Spinal cord (tissue), 10 donors: ENCODE data around the gene CDS2. TPM values are rescaled to one million over a fixed set of nuclear protein-coding genes. Genes with fewer than 3 reads are reported as not detected.

ENCODE experiments used
- DNase-seq, 6 donors: peaks; one replicate each; pipeline versions ENCODE4 v3.0.0 to v3.0.0-alpha.2; 2013 to 2015; ENCODE audit warnings: low spot score in 6 of 6, low read depth in 4 of 6
- H3K27ac ChIP-seq: one replicate; pipeline ENCODE4 v1.5.1; 2013; ENCODE audit warnings: low read depth, low read length, control low read depth
- H3K27me3 ChIP-seq: one replicate; pipeline ENCODE4 v1.6.1; 2013; ENCODE audit warnings: low read length; ENCODE audit not compliant: control insufficient read depth, insufficient read depth
- H3K36me3 ChIP-seq: one replicate; pipeline ENCODE4 v1.6.1; 2013; ENCODE audit warnings: low read length; ENCODE audit not compliant: control insufficient read depth, insufficient read depth
- H3K4me1 ChIP-seq: one replicate; pipeline ENCODE4 v1.6.1; 2013; ENCODE audit warnings: low read length; ENCODE audit not compliant: control insufficient read depth, insufficient read depth
- H3K4me3 ChIP-seq: one replicate; pipeline ENCODE4 v1.5.1; 2013; ENCODE audit warnings: low read depth, low read length, control low read depth
- H3K9me3 ChIP-seq: one replicate; pipeline ENCODE4 v1.6.1; 2013; ENCODE audit warnings: low read length; ENCODE audit not compliant: control insufficient read depth, insufficient read depth
- WGBS: methylation state at CpG from one replicate; pipeline ENCODE4 v1.1.5; 2013; ENCODE audit warnings: missing lambda C conversion rate; ENCODE audit not compliant: insufficient coverage; 5-methylcytosine and 5-hydroxymethylcytosine counted together
- polyA plus RNA-seq, 2 donors: library from polyadenylated mRNA; unstranded; fragments of 120-200 nt; gene quantifications; one replicate each; pipeline ENCODE4 v1.2.1, GENCODE V29; 2013; ENCODE audit not compliant: insufficient read length in 2 of 2
- total RNA-seq, 2 donors: library from RNA; depleted of rRNA in 1 of 2; stranded (reverse); fragments of 120-200 nt in 1 of 2; fragments of >200 nt in 1 of 2; gene quantifications; one replicate each; pipeline versions ENCODE4 v1.2.3 to v1.2.4, GENCODE V29; 2013 to 2014
- donor health status: healthy.

Gene CDS2
- total and polyA plus RNA-seq, 4 donors, result 38.9 to 103 (median 46.0) TPM

DNA sequence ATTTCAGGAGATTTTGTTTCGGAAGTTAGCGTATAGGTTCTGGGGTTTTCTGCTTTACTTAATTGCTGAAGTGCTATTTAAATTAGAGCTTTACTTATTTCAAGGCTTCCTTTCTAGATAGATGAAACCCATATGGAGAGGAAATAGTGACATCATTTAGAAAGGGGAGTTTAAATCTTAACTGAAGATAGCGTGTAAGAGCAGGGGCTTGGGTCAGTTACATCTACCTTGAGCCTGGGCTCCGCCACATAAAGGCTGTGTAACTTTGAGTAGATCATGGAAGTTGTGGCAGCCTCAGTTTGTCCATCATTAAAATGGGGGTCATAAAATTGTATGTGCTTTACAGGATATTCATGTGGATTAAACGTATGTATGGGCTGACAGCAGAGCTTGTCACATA lies 4.7 kb downstream of the CDS2 start:
- peaks cover 25% of the 10 kb centered on the region for H3K4me1 ChIP-seq
- H3K36me3 ChIP-seq, result peaks cover 11% of the 10 kb centered on the region
- no peaks in the 10 kb centered on the region for H3K9me3 ChIP-seq
- no peaks in the 10 kb centered on the region for H3K27me3 ChIP-seq
- DNase-seq, result no peak
- WGBS, result 100% methylated on average over 1 of the region's 5 CpGs
- H3K27ac ChIP-seq, result no peak overlapping the region
- no peak overlapping the region for H3K4me3 ChIP-seq

DNA sequence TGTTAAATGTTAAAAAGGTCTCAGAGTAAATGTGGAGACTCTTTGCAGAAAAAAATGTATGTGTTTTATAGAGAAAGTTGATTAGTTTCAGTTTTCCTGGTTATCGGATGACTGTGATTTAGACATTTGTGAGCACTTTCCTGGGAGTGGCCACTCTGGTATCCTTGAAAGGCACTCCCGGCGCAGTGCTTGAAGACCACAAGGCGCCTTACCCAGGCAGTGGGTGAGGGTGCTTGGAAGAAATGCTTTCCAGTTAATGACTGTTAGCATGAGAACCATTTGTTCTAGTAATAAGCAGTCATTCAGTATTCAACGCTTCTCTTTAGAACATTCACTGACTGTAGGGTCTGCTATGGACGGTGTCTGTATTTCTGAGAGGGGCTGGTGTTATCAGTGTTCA lies 7.2 kb downstream of the CDS2 start:
- no peak overlapping the region for H3K27ac ChIP-seq
- H3K9me3 ChIP-seq, result no peaks in the 10 kb centered on the region
- peaks cover 12% of the 10 kb centered on the region for H3K4me1 ChIP-seq
- 100% methylated on average over 3 of the region's 6 CpGs for WGBS
- H3K4me3 ChIP-seq, result no peak overlapping the region
- no peak for DNase-seq
- H3K27me3 ChIP-seq, result no peaks in the 10 kb centered on the region
- H3K36me3 ChIP-seq, result peaks cover 11% of the 10 kb centered on the region

- Histone ChIP-seq H3K4me3 (no peak overlapping the region), H3K27ac (peak overlapping the region; percentile 49), H3K36me3 (peaks cover 2% of the 10 kb centered on the region), H3K27me3 (no peaks in the 10 kb centered on the region), H3K4me1 (peaks cover 8% of the 10 kb centered on the region), H3K9me3 (no peaks in the 10 kb centered on the region)
- DNase-seq, result peak in 3 of 6 donors; percentile 9 to 74 (median 46)
- WGBS, result no CpG with 5 or more reads among the region's 4 CpGs
These were observed 8.7 kb downstream of the CDS2 start for GRCh38 chr20:5135363-5136012.

DNA sequence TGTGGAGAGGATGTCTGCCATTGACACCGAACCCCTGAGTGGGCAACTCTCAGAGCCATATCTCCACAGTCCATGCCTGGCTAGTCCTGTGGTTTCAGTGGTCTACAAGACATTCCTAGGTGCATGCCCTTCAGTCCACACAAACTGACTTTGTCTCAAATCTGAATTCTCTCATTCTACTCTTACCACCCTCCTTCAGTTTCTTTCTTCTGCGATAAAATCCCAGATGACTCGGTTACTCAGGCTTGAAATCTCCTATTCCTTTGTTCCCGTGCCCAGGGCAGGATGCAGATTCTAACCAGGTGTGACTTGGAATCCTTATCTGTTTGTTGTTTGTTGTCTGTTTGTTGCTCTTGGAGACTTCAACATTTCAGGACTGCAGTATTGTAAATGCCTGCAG lies 9.3 kb downstream of the CDS2 start:
- Histone ChIP-seq H3K36me3 (peaks cover 2% of the 10 kb centered on the region), H3K4me1 (peaks cover 8% of the 10 kb centered on the region), H3K4me3 (no peak overlapping the region), H3K9me3 (no peaks in the 10 kb centered on the region), H3K27ac (no peak overlapping the region), H3K27me3 (no peaks in the 10 kb centered on the region)
- 88% methylated on average over 1 of the region's 4 CpGs for WGBS
- DNase-seq, result no peak

DNA sequence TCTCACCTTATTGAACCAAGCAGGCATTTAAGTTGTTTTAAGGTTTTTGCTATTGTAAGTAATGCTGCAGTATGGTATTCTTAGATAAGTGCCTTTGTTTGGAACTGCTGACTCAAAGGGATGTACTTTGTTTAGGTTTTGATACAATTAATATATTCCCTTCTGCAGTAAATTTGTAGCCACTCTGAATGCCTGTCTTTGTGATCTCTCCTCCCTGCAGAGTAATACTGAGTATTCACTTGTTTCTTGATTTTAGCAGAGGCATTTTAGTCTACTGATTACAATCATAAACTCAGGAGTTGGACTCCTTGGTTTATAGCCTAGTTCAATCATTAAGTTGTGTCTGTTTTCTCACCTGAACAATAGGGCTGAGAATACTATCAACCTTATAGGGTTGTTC lies 13.4 kb downstream of the CDS2 start:
- H3K4me3 ChIP-seq, result no peak overlapping the region
- no peaks in the 10 kb centered on the region for H3K36me3 ChIP-seq
- H3K27ac ChIP-seq, result no peak overlapping the region
- DNase-seq, result no peak
- no peaks in the 10 kb centered on the region for H3K9me3 ChIP-seq
- H3K4me1 ChIP-seq, result peaks cover 4% of the 10 kb centered on the region
- no peaks in the 10 kb centered on the region for H3K27me3 ChIP-seq

DNA sequence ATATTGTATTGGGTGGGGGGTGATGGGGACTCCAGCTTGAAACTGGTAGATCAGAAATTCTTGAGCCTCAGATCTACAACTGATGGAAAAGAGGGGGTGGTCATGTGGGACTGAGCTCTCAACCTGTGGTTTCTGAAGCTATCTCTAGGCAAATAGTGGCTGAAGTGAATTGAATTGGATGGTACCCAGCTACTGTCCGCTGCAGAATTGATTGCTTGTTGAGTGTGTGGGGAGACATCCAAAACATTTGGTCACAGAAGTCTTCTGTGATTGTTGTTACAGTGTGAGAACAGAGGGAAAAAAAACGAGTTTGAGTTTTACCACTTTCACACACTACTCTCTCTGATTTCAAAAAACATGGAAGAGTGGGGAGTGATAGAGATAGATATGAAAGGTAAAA lies 14.8 kb downstream of the CDS2 start:
- peak in 2 of 6 donors; percentile 31 to 45 for DNase-seq
- H3K4me3 ChIP-seq, result no peak overlapping the region
- H3K4me1 ChIP-seq, result no peaks in the 10 kb centered on the region
- H3K27ac ChIP-seq, result no peak overlapping the region
- 17% methylated on average over 1 of the region's 2 CpGs for WGBS
- H3K27me3 ChIP-seq, result no peaks in the 10 kb centered on the region
- H3K36me3 ChIP-seq, result no peaks in the 10 kb centered on the region
- no peaks in the 10 kb centered on the region for H3K9me3 ChIP-seq

DNA sequence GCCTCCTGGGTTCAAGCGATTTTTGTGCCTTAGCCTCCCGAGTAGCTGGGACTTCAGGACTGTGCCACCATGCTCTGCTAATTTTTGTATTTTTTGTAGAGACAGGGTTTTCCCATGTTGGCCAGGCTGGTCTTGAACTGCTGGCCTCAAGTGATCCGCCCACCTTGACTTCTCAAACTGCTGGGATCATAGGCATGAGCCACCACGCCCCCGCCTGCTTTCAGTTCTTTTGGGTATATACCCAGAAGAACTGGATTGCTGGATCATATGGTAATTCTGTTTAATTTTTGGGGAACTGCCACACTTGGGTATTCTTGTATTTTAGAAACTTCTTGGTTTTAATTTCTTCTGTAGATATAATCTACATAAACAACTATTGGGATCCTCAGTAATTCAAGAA lies 17.0 kb downstream of the CDS2 start:
- H3K27me3 ChIP-seq, result no peaks in the 10 kb centered on the region
- no peak for DNase-seq
- WGBS, result 91% methylated on average over 3 of the region's 5 CpGs
- H3K27ac ChIP-seq, result no peak overlapping the region
- H3K36me3 ChIP-seq, result no peaks in the 10 kb centered on the region
- H3K4me1 ChIP-seq, result peaks cover 7% of the 10 kb centered on the region
- no peak overlapping the region for H3K4me3 ChIP-seq
- H3K9me3 ChIP-seq, result no peaks in the 10 kb centered on the region

- H3K27ac ChIP-seq, result no peak overlapping the region
- H3K4me3 ChIP-seq, result no peak overlapping the region
- H3K27me3 ChIP-seq, result no peaks in the 10 kb centered on the region
- H3K9me3 ChIP-seq, result no peaks in the 10 kb centered on the region
- H3K36me3 ChIP-seq, result peaks cover 3% of the 10 kb centered on the region
- H3K4me1 ChIP-seq, result peaks cover 11% of the 10 kb centered on the region
- no peak for DNase-seq
- WGBS, result 81% methylated on average over 2 of the region's 5 CpGs
These were observed 18.7 kb downstream of the CDS2 start for GRCh38 chr20:5145365-5146098.

- Histone ChIP-seq H3K27ac (no peak overlapping the region), H3K27me3 (no peaks in the 10 kb centered on the region), H3K9me3 (no peaks in the 10 kb centered on the region), H3K4me3 (no peak overlapping the region), H3K4me1 (peaks cover 11% of the 10 kb centered on the region), H3K36me3 (peaks cover 3% of the 10 kb centered on the region)
- no peak for DNase-seq
- 90% methylated on average over 2 of the region's 6 CpGs for WGBS
These were observed 19.4 kb downstream of the CDS2 start for GRCh38 chr20:5146099-5146668.
